Thymus (tissue), 11 donors: Measurements from ENCODE around the gene STK17B. TPM values are rescaled to one million over a fixed set of nuclear protein-coding genes. Genes with fewer than 3 reads are reported as not detected.

ENCODE experiments used
- DNase-seq, 9 donors: peaks; one replicate each; pipeline ENCODE4 v3.0.0-alpha.2; 2013; ENCODE audit warnings: low spot score in 9 of 9, low read depth in 6 of 9, missing footprints in 1 of 9
- H3K27ac ChIP-seq, 2 donors: one replicate each; pipeline ENCODE4 v1.5.1; 2013; ENCODE audit warnings: control low read depth in 1 of 2, low read depth in 1 of 2, low read length in 1 of 2, mild to moderate bottlenecking in 1 of 2, moderate library complexity in 1 of 2
- H3K27me3 ChIP-seq, 2 donors: one replicate each; pipeline ENCODE4 v1.5.1; 2013; ENCODE audit warnings: low read length in 1 of 2; ENCODE audit not compliant: control insufficient read depth in 2 of 2, insufficient read depth in 1 of 2
- H3K36me3 ChIP-seq, 2 donors: one replicate each; pipeline ENCODE4 v1.5.1; 2013; ENCODE audit warnings: low read length in 1 of 2, mild to moderate bottlenecking in 1 of 2, moderate library complexity in 1 of 2; ENCODE audit not compliant: control insufficient read depth in 2 of 2, insufficient read depth in 2 of 2
- H3K4me1 ChIP-seq, 2 donors: one replicate each; pipeline ENCODE4 v1.5.1; 2013; ENCODE audit warnings: low read length in 2 of 2; ENCODE audit not compliant: control insufficient read depth in 2 of 2, insufficient read depth in 2 of 2
- H3K4me3 ChIP-seq, 2 donors: one replicate each; pipeline ENCODE4 v1.5.1; 2013; ENCODE audit warnings: low read length in 2 of 2, control low read depth in 1 of 2, mild to moderate bottlenecking in 1 of 2
- H3K9me3 ChIP-seq, 2 donors: one replicate each; pipeline ENCODE4 v1.5.1; 2013; ENCODE audit warnings: low read length in 1 of 2, mild to moderate bottlenecking in 1 of 2; ENCODE audit not compliant: control insufficient read depth in 2 of 2, insufficient read depth in 1 of 2
- WGBS: extraction: QIAGEN DNeasy Blood & Tissue Kit; methylation state at CpG from one replicate; pipeline ENCODE4 v1.1.7; 2013; 5-methylcytosine and 5-hydroxymethylcytosine counted together
- polyA plus RNA-seq: library from polyadenylated mRNA; stranded (reverse); fragments of 200-250 nt; gene quantifications from one replicate; pipeline ENCODE4 v1.2.3, GENCODE V29; 2013
- total RNA-seq: library from RNA; stranded (reverse); fragments of 120-200 nt; gene quantifications from one replicate; pipeline ENCODE4 v1.2.4, GENCODE V29; 2013
- donor health status: healthy.

Gene STK17B
- total and polyA plus RNA-seq, 2 donors = 59.5 to 130 TPM

GRCh38 chr2:196155575-196155974, 15.8 kb downstream of the STK17B start:
- peaks cover 7 to 60% of the 10 kb centered on the region in 2 donors for H3K36me3 ChIP-seq

GRCh38 chr2:196153480-196153879, 17.9 kb downstream of the STK17B start:
- DNase-seq = no peak
- H3K27ac ChIP-seq = no peak overlapping the region
- no peaks in the 10 kb centered on the region for H3K9me3 ChIP-seq
- 98% methylated on average over 2 of the region's 2 CpGs for WGBS
- H3K36me3 ChIP-seq = peaks cover 7 to 64% of the 10 kb centered on the region in 2 donors
- H3K27me3 ChIP-seq = no peaks in the 10 kb centered on the region
- H3K4me3 ChIP-seq = no peak overlapping the region
- H3K4me1 ChIP-seq = peaks cover 0 to under 1% of the 10 kb centered on the region in 2 donors

More at GRCh38 chr2:196155575-196155974, 15.8 kb downstream of the STK17B start:
- no peak overlapping the region for H3K27ac ChIP-seq
- H3K4me3 ChIP-seq = no peak overlapping the region
- H3K4me1 ChIP-seq = peaks cover 4 to 10% of the 10 kb centered on the region in 2 donors
- no peaks in the 10 kb centered on the region for H3K9me3 ChIP-seq
- WGBS = 35% methylated on average over 2 of the region's 2 CpGs
- no peaks in the 10 kb centered on the region for H3K27me3 ChIP-seq
- no peak for DNase-seq

- no peaks in the 10 kb centered on the region for H3K4me1 ChIP-seq
- peaks cover 15 to 72% of the 10 kb centered on the region in 2 donors for H3K36me3 ChIP-seq
- no peaks in the 10 kb centered on the region for H3K9me3 ChIP-seq
- H3K27ac ChIP-seq = no peak overlapping the region
- no peak overlapping the region for H3K4me3 ChIP-seq
- WGBS = 49% methylated on average over 3 of the region's 3 CpGs
- no peak for DNase-seq
- no peaks in the 10 kb centered on the region for H3K27me3 ChIP-seq
Measured at GRCh38 chr2:196149948-196150347, 21.4 kb downstream of the STK17B start.

GRCh38 chr2:196148736-196149135, 22.6 kb downstream of the STK17B start:
- Histone ChIP-seq H3K9me3 (no peaks in the 10 kb centered on the region), H3K4me1 (peaks cover 0 to 2% of the 10 kb centered on the region in 2 donors), H3K27me3 (no peaks in the 10 kb centered on the region), H3K4me3 (no peak overlapping the region), H3K27ac (no peak overlapping the region), H3K36me3 (peaks cover 21 to 68% of the 10 kb centered on the region in 2 donors)
- DNase-seq = no peak
- 98% methylated on average over 2 of the region's 2 CpGs for WGBS

- no peak for DNase-seq
- Histone ChIP-seq H3K27ac (no peak overlapping the region), H3K36me3 (peaks cover 26 to 74% of the 10 kb centered on the region in 2 donors), H3K4me1 (peaks cover 0 to 2% of the 10 kb centered on the region in 2 donors), H3K27me3 (no peaks in the 10 kb centered on the region), H3K4me3 (no peak overlapping the region), H3K9me3 (no peaks in the 10 kb centered on the region)
- WGBS = 95% methylated on average over 2 of the region's 2 CpGs
Measured at GRCh38 chr2:196145256-196145655, 26.1 kb downstream of the STK17B start.

- WGBS = 93% methylated on average over 5 of the region's 5 CpGs
- H3K4me1 ChIP-seq = peaks cover 0 to 2% of the 10 kb centered on the region in 2 donors
- no peak for DNase-seq
- H3K27me3 ChIP-seq = no peaks in the 10 kb centered on the region
- no peaks in the 10 kb centered on the region for H3K9me3 ChIP-seq
- no peak overlapping the region for H3K4me3 ChIP-seq
- H3K27ac ChIP-seq = peak overlapping the region in 1 of 2 donors; percentile 65
- peaks cover 31 to 77% of the 10 kb centered on the region in 2 donors for H3K36me3 ChIP-seq
Measured at GRCh38 chr2:196144513-196145126, 26.8 kb downstream of the STK17B start.

- no peaks in the 10 kb centered on the region for H3K27me3 ChIP-seq
- no peaks in the 10 kb centered on the region for H3K9me3 ChIP-seq
- no peak for DNase-seq
- no peak overlapping the region for H3K4me3 ChIP-seq
- H3K4me1 ChIP-seq = peaks cover 0 to 2% of the 10 kb centered on the region in 2 donors
- H3K36me3 ChIP-seq = peaks cover 35 to 80% of the 10 kb centered on the region in 2 donors
- WGBS = 95% methylated on average over 4 of the region's 4 CpGs
- H3K27ac ChIP-seq = no peak overlapping the region
Measured at GRCh38 chr2:196143730-196144131, 27.6 kb downstream of the STK17B start.

- peaks cover 0 to 2% of the 10 kb centered on the region in 2 donors for H3K4me1 ChIP-seq
- H3K27ac ChIP-seq = no peak overlapping the region
- H3K27me3 ChIP-seq = no peaks in the 10 kb centered on the region
- H3K4me3 ChIP-seq = no peak overlapping the region
- DNase-seq = no peak
- H3K36me3 ChIP-seq = peaks cover 35 to 84% of the 10 kb centered on the region in 2 donors
- no peaks in the 10 kb centered on the region for H3K9me3 ChIP-seq
- WGBS = 96% methylated on average over 1 of the region's 1 CpG
Measured at GRCh38 chr2:196142825-196143224, 28.6 kb downstream of the STK17B start.

GRCh38 chr2:196140213-196140612, 31.2 kb downstream of the STK17B start:
- Histone ChIP-seq H3K4me1 (peaks cover 0 to 2% of the 10 kb centered on the region in 2 donors), H3K9me3 (peaks cover 2 to 3% of the 10 kb centered on the region in 2 donors), H3K36me3 (peaks cover 42 to 89% of the 10 kb centered on the region in 2 donors), H3K27ac (no peak overlapping the region), H3K4me3 (no peak overlapping the region), H3K27me3 (no peaks in the 10 kb centered on the region)
- DNase-seq = no peak
